Smooth muscle cell of the brain vasculature (primary cell): ENCODE data around the gene MED15.

Experiments
- DNase-seq: peaks from one replicate; pipeline ENCODE4 v3.0.0-alpha.2; 2012; ENCODE audit warnings: low read depth, low spot score

MED15 gene

GRCh38 chr22:20510811-20511577 lies 3.6 kb downstream of the MED15 start:
- DNase-seq: no peak

- no peak for DNase-seq
Observed at GRCh38 chr22:20511578-20512229, 4.3 kb downstream of the MED15 start.

- no peak for DNase-seq
Observed at GRCh38 chr22:20514658-20515406, 7.4 kb downstream of the MED15 start.

GRCh38 chr22:20516399-20516798 lies 9.0 kb downstream of the MED15 start:
- no peak for DNase-seq

GRCh38 chr22:20517422-20517821 lies 10.0 kb downstream of the MED15 start:
- DNase-seq: no peak

GRCh38 chr22:20517841-20518592 lies 10.6 kb downstream of the MED15 start:
- DNase-seq: no peak

- DNase-seq: no peak
Observed at GRCh38 chr22:20519558-20519957, 12.1 kb downstream of the MED15 start.

- DNase-seq: no peak
Observed at GRCh38 chr22:20520093-20520511, 12.7 kb downstream of the MED15 start.

GRCh38 chr22:20522134-20523004 lies 15.0 kb downstream of the MED15 start:
- no peak for DNase-seq

GRCh38 chr22:20523086-20523983 lies 15.9 kb downstream of the MED15 start:
- DNase-seq: no peak

- DNase-seq: no peak
Observed at GRCh38 chr22:20524004-20524481, 16.6 kb downstream of the MED15 start.

- DNase-seq: no peak
Observed at GRCh38 chr22:20525048-20525447, 17.6 kb downstream of the MED15 start.

GRCh38 chr22:20526305-20526627 lies 18.9 kb downstream of the MED15 start:
- DNase-seq: no peak

GRCh38 chr22:20526628-20527355 lies 19.4 kb downstream of the MED15 start:
- no peak for DNase-seq

- no peak for DNase-seq
Observed at GRCh38 chr22:20528405-20528978, 21.1 kb downstream of the MED15 start.

- no peak for DNase-seq
Observed at GRCh38 chr22:20530368-20531153, 23.2 kb downstream of the MED15 start.

GRCh38 chr22:20531154-20531403 lies 23.7 kb downstream of the MED15 start:
- DNase-seq: no peak
